Measurements from ENCODE around the gene KCTD13.
"Not testable (repeated sequence)": the region's sequence is repeated elsewhere in the genome, so short reads cannot be mapped to it uniquely, and the experiment has no call there.

KCTD13 gene

DNA sequence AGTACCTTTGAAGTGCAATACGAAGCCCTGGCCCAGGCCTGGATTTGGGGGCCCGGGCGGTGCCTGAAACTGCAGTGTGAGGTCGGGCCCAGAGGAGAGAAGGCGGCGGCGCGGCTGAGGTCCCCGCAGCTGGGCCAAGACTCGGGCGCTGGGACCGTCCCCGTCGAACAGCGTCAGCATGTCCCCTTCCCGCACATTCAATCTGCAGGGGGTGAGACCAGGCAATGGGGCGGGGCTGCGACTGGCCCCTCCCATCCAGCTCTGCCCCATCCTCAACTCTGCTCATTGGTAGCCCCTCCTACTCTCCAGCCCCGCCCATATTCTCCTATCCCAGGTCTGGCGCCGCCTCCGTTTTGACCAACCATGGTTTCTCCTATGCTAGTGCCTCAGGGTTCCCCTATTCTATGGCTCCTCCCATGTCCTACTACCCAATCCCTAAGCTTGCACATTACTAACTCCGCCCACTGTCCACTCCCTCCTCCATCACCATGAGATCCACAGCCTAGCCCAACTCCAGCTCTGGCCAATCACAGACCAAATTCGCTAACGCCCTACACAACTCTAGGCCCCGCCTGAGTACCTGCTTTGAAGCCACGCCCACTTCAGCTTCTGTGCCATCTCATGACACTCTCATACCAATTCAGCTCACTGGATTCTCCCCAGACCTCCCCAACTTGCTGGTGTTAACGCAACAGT is 48.6 kb downstream of the KCTD13 start:
- DNase-seq (ENCODE audit: low spot score) = no peak

DNA sequence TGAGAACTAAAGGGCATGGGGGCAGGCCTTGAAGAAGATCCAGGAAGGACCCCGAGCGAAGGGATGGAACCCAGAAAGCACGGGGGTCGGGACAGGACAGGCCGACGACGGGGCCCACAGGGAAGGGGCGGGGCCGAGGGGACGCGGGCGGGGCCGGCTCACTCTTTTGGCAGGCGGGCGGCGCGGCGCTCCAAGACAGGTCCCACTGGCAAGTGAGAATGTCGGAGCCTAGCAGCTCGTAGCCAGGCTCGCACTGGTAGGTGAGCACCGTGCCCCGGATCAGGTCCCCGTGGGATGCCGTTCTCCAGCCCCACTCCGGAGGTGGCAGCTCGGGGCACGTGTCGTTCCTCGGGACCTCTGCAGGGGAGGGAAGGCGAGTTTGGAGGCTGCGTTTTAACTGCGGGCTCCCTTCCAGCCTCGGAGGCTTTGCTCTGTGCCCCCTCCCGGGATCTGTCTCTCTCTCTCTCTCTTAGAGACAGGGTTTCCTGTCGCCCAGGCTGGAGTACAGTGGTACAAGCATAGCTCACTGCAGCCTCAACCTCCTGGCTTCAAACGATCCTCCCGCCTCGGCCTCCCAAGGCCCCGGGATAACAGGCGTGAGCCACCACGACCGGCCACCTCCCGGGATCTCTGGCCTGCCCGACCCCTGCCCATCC is 49.3 kb downstream of the KCTD13 start:
- no peak for DNase-seq (ENCODE audit: low spot score)

DNA sequence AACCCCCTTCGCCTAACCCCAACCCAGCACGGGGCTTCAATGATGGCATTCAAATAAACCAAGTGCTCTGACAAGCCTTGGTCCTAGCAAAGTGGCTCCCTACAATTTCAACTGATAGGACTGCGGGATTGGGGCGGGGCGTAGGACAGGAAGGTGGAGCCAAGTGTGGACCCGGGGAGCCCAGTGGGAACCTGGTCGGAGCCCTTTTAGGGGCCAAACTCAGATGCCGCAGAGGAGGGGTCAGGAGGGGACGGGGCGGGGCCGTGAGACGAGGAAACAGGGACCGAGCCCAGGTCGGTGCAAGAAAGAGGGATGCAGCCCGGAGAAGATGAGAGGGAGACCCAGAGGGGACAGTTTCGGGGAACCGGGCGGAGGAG is 49.8 kb downstream of the KCTD13 start:
- DNase-seq (ENCODE audit: low spot score) = no peak

DNA sequence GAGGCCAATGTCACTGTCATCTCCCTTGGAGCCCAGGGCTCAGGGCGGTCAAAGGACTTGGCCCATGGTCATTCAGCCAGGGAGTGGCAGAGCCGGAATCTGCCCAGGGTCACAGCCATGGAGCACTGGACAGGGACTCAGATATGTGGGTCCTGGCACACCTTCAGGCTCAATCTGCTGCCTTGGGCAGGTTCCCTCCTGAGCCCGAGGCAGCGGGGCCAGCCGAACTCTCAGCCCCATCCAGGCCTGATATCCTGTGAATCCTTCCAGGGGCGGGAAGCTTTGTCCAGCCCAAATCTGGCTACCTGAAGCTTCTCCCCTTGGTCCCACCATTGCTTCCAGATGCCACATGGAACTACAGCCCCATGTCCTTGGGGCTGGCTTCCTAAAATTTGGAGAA is 50.8 kb downstream of the KCTD13 start:
- no peak for DNase-seq (ENCODE audit: low spot score)

DNA sequence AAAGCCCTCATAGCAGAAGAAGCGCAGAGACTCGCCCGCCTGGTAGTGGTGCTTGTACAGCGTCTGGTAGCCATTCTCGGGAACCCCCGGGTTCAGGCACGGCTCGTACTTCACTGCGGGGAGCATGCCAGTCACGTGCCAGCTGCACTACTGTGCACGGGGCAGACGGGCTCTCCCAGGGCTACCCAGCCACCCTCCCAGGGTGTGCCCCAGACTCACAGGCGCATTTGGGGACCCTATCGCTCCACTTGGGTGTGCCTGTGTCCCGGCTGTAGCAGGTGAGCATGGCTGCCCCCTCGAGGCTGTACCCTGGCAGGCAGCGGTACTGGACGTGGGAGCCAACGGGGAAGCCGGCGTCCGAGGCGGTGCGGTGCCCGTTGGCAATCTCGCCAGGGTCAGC is 52.7 kb downstream of the KCTD13 start:
- DNase-seq (ENCODE audit: low spot score) = no peak

DNA sequence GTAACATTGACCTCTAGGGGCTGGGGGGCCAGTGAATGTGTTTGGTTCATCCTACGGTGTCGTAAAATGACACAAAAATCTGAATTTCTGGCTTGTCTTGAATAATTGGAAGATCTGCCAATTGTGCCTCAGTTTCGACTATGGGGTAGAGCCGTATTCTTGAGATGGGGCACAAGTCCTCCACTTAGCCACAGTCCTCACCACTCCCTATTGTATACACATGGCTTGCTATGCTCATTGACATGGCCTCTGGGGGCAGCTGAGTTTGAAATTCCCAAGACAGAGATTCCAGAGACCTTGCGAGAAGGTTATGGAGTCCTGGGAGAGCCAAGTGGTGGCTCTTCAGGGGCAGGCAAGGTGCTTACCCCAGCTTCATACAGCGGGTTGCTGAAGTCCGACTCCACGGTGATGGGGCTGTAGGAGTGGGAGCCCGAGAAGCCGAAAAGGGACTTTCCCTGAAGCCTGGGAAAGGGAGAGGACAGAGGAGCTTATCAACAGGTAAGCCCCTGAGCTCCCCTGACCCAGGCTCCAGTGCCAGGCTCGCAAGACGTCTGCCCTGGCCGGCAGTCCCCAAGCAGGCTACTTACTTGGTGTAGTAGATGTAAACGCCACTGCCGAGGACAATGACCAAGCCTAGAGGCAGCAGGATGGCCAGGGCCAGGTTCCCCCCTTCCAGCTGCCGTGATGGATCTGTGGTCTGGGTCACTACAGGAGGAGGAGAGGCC is 54.0 kb downstream of the KCTD13 start:
- DNase-seq (ENCODE audit: low spot score) = no peak

DNA sequence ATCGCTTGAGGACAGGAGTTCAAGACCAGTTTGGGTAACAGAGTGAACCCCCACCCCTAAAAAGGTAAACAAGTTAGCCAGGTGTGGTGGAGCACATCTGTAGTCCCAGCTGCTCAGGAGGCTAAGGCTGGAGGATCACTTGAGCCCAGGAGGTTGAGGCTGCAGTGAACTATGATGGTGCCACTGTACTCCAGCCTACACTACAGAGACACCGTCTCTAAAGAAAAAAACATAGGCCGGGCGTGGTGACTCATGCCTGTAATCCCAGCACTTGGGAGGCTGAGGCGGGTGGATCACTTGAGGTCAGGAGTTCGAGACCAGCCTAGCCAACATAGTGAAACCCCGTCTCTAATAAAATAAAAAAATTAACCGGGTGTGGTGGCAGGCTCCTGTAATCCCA is 57.0 kb downstream of the KCTD13 start:
- not testable (repeated sequence) for DNase-seq (ENCODE audit: low spot score)

DNA sequence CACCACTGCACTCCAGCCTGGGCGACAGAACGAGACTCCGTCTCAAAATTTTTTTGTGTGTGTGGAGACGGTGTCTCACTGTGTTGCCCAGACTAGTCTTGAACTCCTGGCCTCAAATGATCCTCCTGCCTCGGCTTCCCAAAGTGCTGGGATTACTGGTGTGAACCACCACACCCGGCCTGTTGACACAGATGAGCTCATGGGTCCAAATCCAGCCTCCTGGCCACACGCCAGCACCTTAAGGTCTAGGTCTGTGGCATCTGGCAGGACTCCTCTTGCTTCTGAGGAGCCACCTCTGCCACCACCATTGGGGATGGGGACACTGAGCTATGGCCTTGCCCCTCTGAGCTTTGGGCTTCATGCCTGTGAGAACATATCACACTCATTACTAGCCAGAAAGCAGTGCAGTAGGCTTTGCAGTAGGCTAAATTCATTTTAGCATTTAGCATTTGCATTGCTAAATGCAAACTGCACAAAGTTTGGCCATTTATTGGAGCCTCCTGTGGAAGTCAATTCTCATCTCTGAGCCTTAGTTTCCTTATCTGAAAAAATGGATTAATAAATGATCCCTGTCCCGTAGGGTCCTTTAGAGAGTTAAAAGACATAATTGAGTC is 57.5 kb downstream of the KCTD13 start:
- no peak for DNase-seq (ENCODE audit: low spot score)

DNA sequence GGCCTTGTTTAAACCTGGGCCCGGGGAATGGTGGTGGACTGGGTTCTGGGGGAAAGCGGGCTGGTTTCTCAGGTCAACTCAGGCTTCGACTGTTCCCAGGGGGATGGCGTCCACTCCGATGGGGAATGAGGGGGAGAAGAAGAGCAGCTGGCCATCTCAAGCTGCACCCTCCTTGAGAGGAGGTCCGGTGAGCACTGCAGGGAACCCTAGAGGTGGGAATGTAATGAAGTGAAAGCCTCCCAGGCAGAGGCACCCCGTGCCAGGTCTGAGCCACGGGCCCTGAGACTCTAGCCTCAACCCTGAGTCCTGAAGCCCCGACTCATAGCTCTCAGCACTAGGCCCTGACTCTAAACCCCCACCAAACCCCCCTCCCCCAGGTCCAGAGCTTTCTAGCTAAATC is 61.8 kb downstream of the KCTD13 start:
- DNase-seq (ENCODE audit: low spot score) = no peak

DNA sequence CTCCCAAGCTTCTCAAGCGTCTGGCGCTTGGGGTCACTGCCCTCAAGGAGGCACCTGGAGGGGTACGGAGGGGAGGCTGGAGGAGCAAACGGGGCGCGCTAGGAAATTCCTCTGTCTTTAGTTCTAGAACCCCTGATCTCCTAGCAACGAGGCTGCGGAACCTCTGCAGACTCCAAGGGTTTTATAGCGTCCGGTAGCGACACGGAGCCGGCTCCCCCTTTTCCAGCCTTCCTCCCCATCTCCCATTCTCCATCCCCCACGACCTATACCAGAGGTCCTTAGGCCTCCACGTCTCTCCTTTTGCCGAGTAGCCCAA is 62.4 kb downstream of the KCTD13 start:
- no peak for DNase-seq (ENCODE audit: low spot score)

DNA sequence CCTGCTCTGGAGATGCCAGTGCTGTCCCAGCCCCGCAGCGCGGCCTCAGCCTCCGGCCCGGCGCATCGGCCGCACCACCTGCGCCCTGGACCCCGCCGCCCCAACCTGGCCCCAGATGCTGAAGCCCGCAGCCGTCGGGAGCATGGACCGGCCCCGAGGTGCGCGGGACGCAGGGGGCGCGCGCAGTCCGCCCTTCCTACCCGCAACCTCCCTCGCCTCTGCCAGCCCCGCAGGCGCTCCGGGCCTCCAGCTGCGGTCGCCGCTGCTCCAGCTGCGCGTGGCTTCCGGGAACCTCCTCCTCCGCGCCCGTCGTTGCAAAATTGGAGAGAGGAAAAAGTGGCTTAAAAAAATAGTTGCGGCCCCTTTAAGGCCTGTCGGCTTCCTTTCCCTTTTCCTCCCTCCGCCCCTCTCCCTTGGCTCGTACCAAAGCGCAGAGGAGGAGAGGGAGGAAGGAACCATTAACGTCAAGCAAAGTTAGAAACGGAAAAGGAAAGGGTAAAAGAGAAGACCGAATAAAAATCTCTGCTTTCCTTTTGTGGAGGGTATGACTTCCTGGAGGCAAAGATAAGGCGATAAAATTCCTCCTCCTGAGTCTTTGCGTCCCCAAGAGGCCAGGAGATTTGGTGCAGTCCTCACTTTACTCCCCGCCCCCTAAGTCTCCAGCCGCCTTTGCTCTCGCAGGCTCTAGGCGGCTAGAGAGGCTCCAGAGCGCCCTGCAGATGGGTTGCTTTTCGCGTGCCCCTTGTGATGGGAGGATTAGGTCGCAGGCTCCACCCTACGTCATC is 63.0 kb downstream of the KCTD13 start, which contains the start of gene CDIPT:
Gene CDIPT (minus strand): TSS at position 343 of the 785 bp plus-strand sequence. CDS start 369 bp downstream, outside the sequence.
- peak; percentile 98 for DNase-seq (ENCODE audit: low spot score)

DNA sequence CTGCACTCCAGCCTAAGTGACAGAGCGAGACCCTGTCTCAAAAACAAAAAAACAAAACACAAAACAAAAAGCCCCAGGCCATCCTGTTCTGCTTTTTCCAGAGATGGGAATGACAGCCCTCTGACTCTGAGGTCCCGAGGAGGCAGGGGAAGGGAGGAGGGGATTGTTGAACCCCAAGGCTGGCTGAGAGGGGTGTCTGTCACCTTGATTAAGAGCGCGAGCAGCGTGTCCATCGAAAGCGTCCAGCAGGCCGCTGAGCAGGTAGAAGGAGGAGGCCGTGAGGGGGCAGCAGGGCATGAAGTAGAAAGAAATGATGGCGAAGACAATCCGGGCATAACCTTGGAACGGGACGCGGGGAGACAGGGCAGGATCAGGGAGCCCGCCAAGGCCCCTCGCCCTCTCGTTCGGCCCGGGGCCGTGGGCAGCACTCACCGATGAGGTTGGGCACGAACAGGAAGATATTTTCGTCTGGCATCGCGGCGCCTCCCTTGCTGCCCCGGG is 63.6 kb downstream of the KCTD13 start:
- DNase-seq (ENCODE audit: low spot score) = no peak

DNA sequence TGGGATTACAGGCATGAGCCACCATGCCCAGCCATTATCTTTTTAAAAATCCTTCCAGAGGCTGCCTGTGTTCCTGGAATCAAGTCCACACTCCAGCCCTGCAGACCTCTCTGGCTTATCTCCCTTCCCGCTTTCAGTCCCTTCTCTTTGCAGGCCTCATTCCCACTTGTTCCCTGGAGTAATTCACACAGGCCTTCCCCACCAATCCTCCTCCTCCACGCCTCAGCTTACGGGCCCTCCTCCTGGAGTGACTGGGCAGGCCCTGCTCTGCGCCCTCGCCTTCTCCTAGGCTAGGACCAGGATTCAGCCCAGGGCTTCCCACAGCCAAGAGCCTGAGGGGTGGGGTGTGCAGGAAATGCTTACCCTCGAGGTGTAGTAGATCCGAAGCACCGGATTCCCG is 65.8 kb downstream of the KCTD13 start:
- no peak for DNase-seq (ENCODE audit: low spot score)

DNA sequence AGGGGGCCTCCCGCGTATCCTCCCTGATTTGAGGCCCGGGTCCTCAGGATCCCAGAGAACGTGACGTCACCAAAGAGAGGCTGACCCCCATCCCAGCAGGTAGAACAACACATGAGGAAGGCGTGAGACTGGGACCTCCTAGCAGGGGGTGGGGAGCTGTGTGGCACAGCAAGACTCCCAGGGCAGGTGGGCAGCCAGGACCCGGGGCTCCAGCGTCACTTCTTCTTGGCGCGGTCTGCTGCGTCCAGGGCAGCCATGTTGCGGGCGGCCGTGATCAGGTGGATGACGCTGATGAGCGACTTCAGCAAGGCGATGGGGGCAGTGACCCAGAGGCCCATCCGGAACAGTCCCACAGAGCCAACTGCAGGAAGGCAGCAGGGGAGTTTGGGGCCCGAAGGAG is 67.1 kb downstream of the KCTD13 start:
- no peak for DNase-seq (ENCODE audit: low spot score)

DNA sequence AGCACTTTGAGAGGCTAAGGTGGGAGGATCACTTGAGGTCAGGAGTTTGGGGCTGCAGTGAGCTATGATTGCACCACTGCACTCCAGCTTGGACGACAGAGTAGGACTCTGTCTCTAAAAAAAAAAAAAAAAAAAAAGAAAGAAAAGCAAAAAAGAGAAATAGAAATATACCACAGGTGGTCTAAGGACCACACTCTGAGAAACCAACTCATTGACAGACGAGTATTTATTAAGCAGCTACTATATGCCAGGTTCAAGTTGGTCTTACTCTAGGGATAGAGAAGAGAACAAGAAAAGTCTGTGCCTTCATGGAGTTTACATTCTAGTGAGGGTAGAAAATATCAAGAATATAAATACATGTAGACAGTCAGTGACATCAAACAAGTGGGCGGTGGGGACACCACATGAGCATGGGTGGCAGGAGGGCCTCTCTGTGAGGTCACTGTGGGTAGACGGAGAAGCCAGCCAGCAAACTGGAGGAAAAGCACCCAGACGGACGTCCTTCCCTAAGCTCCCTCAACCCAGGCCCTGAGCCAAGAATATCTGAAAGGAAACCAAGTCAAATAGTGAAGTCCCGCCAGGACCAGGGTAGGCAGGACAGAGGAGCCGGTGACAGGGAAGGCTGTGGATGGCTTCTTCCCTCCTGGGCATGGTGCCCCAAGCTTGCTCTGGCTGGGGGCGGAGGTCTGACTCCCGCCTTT is 67.7 kb downstream of the KCTD13 start:
- DNase-seq (ENCODE audit: low spot score) = peak; percentile 38

DNA sequence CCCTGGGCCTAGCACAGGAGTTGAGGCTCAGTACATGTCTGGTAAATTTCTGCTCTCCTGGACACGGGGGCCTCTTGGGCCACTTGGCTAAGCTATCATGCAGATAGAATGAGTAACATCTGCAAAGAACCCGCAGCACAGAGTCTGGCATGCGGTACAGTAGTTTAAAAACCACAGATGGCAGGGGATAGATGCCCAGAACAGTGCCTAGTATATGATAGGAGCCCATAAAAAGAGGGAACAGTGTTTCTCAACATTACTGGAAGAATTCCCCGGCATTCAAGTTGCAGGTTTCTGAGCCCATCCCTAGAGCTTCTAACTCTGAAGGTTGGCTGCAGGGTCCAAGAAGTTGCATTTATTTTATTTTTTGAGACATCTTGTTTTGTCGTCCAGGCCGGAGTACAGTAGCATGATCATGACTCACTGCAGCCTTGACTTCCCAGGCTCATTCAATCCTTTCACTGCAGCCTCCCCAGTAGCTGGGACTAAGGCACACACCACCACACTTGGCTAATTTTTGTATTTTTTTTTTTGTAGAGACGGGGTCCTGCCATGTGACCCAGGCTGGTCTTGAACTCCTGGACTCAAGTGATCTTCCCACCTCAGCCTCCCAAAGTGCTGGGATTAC is 68.8 kb downstream of the KCTD13 start:
- DNase-seq (ENCODE audit: low spot score) = no peak

Data from globus pallidus (tissue), 1 donor.